Activated naive CD4-positive, alpha-beta T cell treated with anti-CD3 and anti-CD28 coated beads, Interleukin-2, amount 50 U/mL, for 72 hours (primary cell): ENCODE results near the gene MAPK8IP2. TPM values are rescaled to one million over a fixed set of nuclear protein-coding genes. Genes with fewer than 3 reads are reported as not detected.

ENCODE experiments used
- ATAC-seq, 2 donors: fragments of 150-1000 bp; cut with Tn5 transposase; 2 replicates each; pipeline ENCODE4 v1.10.0; 2021; ENCODE audit warnings: mild to moderate bottlenecking in 2 of 2, moderate library complexity in 2 of 2
- DNase-seq, 2 donors: peaks; one replicate each; pipeline ENCODE4 v3.0.0; 2021 to 2022; ENCODE audit warnings: low spot score in 2 of 2
- H3K27ac Mint-ChIP-seq, 2 donors: one replicate each; pipeline ENCODE4 v1.8.0; 2022; ENCODE audit warnings: mild to moderate bottlenecking in 2 of 2, mixed read lengths in 2 of 2
- H3K36me3 Mint-ChIP-seq, 2 donors: one replicate each; pipeline ENCODE4 v1.8.0; 2022; ENCODE audit warnings: mixed read lengths in 2 of 2
- H3K9me3 Mint-ChIP-seq, 2 donors: one replicate each; pipeline ENCODE4 v1.8.0; 2022; ENCODE audit warnings: mixed read lengths in 2 of 2
- total RNA-seq, 2 donors: library from RNA; stranded (reverse); gene quantifications; one replicate each; pipeline ENCODE4 v1.2.3, GENCODE V29; 2022

Gene MAPK8IP2
- total RNA-seq, 2 donors from 2014 or later, result 0.27 to 0.54 TPM

- H3K36me3 Mint-ChIP-seq, result peaks cover 5 to 16% of the 10 kb centered on the region in 2 donors
- no peaks in the 10 kb centered on the region for H3K9me3 Mint-ChIP-seq
- peak within 1 kb of the TSS; percentile 96 to 98 for H3K27ac Mint-ChIP-seq
- DNase-seq, result peak; percentile 98 to 99
- ATAC-seq, result peak; percentile 92 to 93
Measured at GRCh38 chr22:50582493-50583293, 17.9 kb upstream of the MAPK8IP2 start, which contains the start of gene CHKB. CHKB (minus strand) TSS chr22:50582849; CDS start chr22:50582781, 68 bp downstream.

GRCh38 chr22:50583294-50583861 lies 17.2 kb upstream of the MAPK8IP2 start:
- Mint-ChIP-seq H3K27ac (peak overlapping the region; percentile 96 to 98), H3K36me3 (peaks cover 5 to 16% of the 10 kb centered on the region in 2 donors)
- ATAC-seq, result peak; percentile 14 to 35

GRCh38 chr22:50584106-50585096 lies 16.2 kb upstream of the MAPK8IP2 start:
- H3K27ac Mint-ChIP-seq, result peak overlapping the region in 1 of 2 donors; percentile 98
- no peak for ATAC-seq
- H3K36me3 Mint-ChIP-seq, result peaks cover 5 to 15% of the 10 kb centered on the region in 2 donors
- no peak for DNase-seq
- H3K9me3 Mint-ChIP-seq, result no peaks in the 10 kb centered on the region

More at GRCh38 chr22:50583294-50583861, 17.2 kb upstream of the MAPK8IP2 start:
- no peak for DNase-seq
- no peaks in the 10 kb centered on the region for H3K9me3 Mint-ChIP-seq

- Mint-ChIP-seq H3K9me3 (no peaks in the 10 kb centered on the region), H3K27ac (no peak overlapping the region), H3K36me3 (peaks cover 5 to 6% of the 10 kb centered on the region in 2 donors)
- ATAC-seq (no peak), DNase-seq (no peak)
Measured at GRCh38 chr22:50585238-50585637, 15.4 kb upstream of the MAPK8IP2 start.

GRCh38 chr22:50585781-50586180 lies 14.8 kb upstream of the MAPK8IP2 start:
- Mint-ChIP-seq H3K36me3 (peaks cover 5 to 6% of the 10 kb centered on the region in 2 donors), H3K27ac (no peak overlapping the region), H3K9me3 (no peaks in the 10 kb centered on the region)
- DNase-seq (no peak), ATAC-seq (no peak)

GRCh38 chr22:50586416-50586815 lies 14.2 kb upstream of the MAPK8IP2 start:
- Mint-ChIP-seq H3K36me3 (peaks cover 5 to 6% of the 10 kb centered on the region in 2 donors), H3K9me3 (no peaks in the 10 kb centered on the region), H3K27ac (no peak overlapping the region)
- DNase-seq (no peak), ATAC-seq (no peak)

GRCh38 chr22:50587407-50587806 lies 13.2 kb upstream of the MAPK8IP2 start:
- DNase-seq, result no peak
- peaks cover 5 to 6% of the 10 kb centered on the region in 2 donors for H3K36me3 Mint-ChIP-seq
- peak overlapping the region in 1 of 2 donors; percentile 12 for H3K27ac Mint-ChIP-seq
- no peaks in the 10 kb centered on the region for H3K9me3 Mint-ChIP-seq
- no peak for ATAC-seq

GRCh38 chr22:50595189-50595588 lies 5.4 kb upstream of the MAPK8IP2 start:
- Mint-ChIP-seq H3K27ac (no peak overlapping the region), H3K9me3 (no peaks in the 10 kb centered on the region), H3K36me3 (peaks cover 0 to 8% of the 10 kb centered on the region in 2 donors)
- DNase-seq (no peak), ATAC-seq (peak in 1 of 2 donors; percentile 51)

GRCh38 chr22:50597097-50597496 lies 3.5 kb upstream of the MAPK8IP2 start:
- no peaks in the 10 kb centered on the region for H3K9me3 Mint-ChIP-seq
- ATAC-seq, result no peak
- H3K27ac Mint-ChIP-seq, result no peak overlapping the region
- no peak for DNase-seq
- H3K36me3 Mint-ChIP-seq, result peaks cover 0 to 14% of the 10 kb centered on the region in 2 donors

- Mint-ChIP-seq H3K9me3 (no peaks in the 10 kb centered on the region), H3K27ac (no peak overlapping the region), H3K36me3 (peaks cover 0 to 18% of the 10 kb centered on the region in 2 donors)
- ATAC-seq (peak; percentile 54 to 79), DNase-seq (peak in 1 of 2 donors; percentile 83)
Measured at GRCh38 chr22:50599816-50600455, 657 bp upstream of the MAPK8IP2 start.

GRCh38 chr22:50600967-50601668 lies 525 bp downstream of the MAPK8IP2 start:
- Mint-ChIP-seq H3K9me3 (no peaks in the 10 kb centered on the region), H3K36me3 (peaks cover 0 to 18% of the 10 kb centered on the region in 2 donors), H3K27ac (no peak overlapping the region)
- ATAC-seq (no peak), DNase-seq (no peak)

GRCh38 chr22:50601669-50602337 lies 1.2 kb downstream of the MAPK8IP2 start:
- H3K9me3 Mint-ChIP-seq, result no peaks in the 10 kb centered on the region
- H3K36me3 Mint-ChIP-seq, result peaks cover 0 to 15% of the 10 kb centered on the region in 2 donors
- DNase-seq (no peak), ATAC-seq (no peak)
- no peak overlapping the region for H3K27ac Mint-ChIP-seq

- DNase-seq (no peak), ATAC-seq (no peak)
- H3K9me3 Mint-ChIP-seq, result no peaks in the 10 kb centered on the region
- peaks cover 0 to 10% of the 10 kb centered on the region in 2 donors for H3K36me3 Mint-ChIP-seq
- H3K27ac Mint-ChIP-seq, result no peak overlapping the region
Measured at GRCh38 chr22:50602338-50602700, 1.7 kb downstream of the MAPK8IP2 start.

GRCh38 chr22:50603511-50604255 lies 3.1 kb downstream of the MAPK8IP2 start:
- Mint-ChIP-seq H3K9me3 (no peaks in the 10 kb centered on the region), H3K27ac (no peak overlapping the region), H3K36me3 (peaks cover 0 to 10% of the 10 kb centered on the region in 2 donors)
- DNase-seq (no peak), ATAC-seq (no peak)
